DMS79 (cell line): ENCODE results near the gene H2BW1.
"Not testable (repeated sequence)": the region's sequence is repeated elsewhere in the genome, so short reads cannot be mapped to it uniquely, and the experiment has no call there.

Source experiments
- DNase-seq: peaks from one replicate; lab custom pipeline; 2025; lab: John Stamatoyannopoulos, UW

Gene H2BW1, protein sequence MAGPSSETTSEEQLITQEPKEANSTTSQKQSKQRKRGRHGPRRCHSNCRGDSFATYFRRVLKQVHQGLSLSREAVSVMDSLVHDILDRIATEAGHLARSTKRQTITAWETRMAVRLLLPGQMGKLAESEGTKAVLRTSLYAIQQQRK

DNA sequence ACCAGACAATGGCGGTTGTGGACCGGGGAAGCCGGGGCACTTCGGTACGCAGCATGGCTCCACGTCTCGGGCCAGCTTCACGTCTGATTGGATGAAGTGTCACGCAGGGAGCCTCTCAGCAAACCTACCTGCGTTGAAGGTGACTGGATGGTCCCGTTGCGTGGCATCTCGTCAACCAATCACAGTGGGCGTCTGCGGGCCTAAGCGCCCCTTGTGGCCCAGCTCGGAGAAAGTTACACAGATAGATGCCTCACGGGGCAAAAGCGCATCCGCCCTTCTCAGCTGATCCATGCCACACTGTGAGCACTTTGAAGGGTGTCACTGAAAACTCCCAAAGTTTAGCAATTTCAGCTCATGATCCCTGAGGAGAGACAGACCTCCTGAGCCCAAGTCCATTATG, at the start of gene H2BW1:
Gene H2BW1 (minus strand): TSS at position 103 of the 400 bp plus-strand sequence. CDS start 132 bp downstream, outside the sequence.
- DNase-seq, result no peak

DNA sequence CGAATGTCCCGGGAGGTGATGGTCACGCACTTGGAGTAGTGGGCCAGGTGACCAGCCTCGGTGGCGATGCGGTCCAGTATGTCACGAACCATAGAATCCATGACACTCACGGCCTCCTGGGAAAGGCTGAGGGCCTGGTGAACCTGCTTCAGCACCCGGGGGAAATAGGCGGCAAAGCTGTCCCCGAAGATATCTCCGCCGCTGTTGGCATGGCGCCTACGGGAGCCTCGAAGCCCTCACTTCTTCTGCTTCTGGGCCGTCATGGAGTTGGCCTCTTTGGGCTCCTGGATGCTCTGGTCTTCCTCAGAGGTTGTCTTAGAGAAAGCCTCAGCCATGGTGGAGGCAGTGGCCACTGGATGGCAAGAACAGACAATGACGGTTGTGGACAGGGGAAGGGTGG, 49.1 kb upstream of the H2BW1 start:
- DNase-seq, result not testable (repeated sequence)

DNA sequence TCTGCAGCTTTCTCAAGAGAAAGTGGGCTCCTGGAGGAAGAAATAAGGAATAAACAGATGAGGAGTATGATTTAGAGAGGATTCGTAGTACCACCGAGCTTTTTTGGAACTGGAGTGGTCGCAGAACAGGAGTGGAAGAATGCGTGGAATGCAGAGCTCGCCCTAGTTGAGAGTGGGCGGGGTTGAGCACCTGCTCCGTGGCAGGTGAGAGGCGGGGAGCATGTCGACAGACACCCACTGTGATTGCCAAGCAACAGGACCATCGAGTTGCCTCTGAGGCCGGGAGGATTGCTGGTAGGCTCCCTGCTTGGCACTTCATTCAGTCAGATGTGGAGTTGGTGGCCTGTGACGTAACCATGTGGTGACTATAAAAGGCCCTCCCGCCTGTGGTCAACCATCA, 41.4 kb upstream of the H2BW1 start:
- not testable (repeated sequence) for DNase-seq

DNA sequence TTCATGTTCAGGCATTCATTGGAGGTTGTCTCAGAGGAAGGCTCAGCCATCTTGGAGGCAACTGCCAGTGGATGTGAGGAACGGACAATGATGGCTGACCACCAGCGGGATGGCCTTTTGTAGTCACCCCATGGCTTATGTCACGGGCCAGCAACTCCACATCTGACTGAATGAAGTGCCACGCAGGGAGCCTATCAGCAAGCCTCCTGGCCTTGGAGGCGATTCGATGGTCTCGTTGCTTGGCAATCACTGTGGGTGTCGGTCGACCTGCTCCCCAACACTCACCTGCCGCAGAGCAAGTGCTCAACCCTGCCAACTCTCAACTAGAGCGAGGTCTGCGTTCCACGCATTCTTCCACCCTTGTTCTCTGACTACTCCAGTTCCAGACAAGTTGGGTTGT, 33.7 kb upstream of the H2BW1 start:
- DNase-seq, result no peak

DNA sequence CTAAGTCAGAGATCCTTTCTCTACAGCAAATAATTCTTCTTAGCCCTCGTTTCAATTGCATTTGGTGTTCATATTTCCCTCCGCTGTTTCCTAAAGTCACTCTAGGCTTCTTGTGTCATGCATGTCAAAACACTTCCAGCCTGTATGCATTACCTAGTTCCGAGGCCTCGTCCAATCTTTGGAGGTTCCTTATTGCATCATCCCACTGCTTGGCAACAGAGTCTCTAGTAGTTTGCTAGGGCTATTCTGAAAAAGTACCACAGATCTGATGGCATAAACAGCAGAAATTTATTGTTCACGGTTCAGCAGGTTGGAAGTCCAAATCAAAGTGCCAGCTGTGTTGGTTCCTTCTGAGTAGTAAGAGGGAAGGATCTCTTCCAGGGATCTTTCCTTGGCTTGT, 32.1 kb upstream of the H2BW1 start:
- DNase-seq, result peak; percentile 5

DNA sequence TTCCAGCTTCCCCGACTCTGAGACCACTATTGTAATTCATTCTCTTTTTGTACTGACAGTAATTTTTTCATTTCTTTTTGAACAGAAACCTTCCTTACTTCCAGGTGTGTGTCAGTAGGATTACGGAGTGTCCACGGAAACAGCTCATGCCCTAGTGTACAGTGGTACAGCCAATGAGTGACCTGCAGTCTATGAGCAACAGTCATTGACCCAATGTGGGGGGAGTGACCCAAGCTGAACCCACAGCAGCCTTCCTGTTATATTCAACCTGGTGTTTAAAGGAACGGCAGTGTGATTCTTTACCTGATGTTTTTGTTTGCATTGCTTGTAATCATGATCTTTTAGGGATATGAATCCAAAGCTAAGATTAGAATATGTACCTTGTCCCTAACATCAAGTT, 27.5 kb upstream of the H2BW1 start:
- no peak for DNase-seq

DNA sequence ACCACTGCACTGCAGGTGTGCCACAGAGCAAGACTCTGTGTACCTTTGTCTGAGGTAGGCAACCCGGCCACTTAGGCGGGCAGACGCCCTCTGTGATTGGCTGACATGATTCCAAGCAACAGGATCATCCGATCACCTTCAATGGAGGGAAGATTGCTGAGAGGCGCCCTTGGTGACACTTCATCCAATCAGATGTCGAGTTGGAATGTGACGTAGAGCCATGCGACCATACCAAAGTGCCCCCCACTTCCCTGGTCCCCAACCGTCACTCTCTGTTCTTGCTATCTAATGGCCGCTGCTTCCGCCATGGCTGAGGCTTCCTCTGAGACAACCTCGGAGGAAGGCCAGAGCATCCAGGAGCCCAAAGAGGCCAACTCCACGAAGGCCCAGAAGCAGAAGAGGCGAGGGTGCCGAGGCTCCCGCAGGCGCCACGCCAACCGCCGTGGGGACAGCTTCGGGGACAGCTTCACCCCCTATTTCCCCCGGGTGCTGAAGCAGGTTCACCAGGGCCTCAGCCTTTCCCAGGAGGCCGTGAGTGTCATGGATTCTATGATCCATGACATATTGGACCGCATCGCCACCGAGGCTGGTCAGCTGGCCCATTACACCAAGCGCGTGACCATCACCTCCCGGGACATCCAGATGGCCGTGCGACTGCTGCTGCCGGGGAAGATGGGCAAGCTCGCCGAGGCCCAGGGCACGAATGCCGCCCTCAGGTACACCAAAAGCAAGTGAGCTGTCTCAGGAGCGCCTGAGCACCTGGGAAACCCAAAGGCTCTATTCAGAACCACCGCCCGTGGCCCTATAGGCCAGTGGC, 26.4 kb upstream of the H2BW1 start, which contains the start of gene H2BW2:
Gene H2BW2 (plus strand): TSS at position 268 of the 817 bp plus-strand sequence. CDS start 39 bp downstream, at position 307.
- no peak for DNase-seq

DNA sequence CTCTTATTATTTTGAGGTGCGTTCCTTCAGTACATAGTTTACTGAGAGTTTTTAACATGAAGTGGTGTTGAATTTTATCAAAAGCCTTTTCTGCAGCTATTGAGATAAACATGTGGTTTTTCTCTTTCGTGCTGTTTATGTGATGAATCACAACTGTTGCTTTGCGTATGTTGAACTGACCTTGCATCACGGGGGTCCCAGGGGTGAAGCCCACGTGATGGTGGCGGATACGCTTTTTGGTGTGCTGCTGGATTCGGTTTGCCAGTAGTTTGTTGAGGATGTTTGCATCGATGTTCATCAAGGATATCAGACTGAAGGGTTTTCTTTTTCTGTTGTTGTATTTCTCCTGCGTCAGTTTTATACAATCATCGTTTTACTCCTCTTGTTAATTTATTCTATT, 4.6 kb upstream of the H2BW1 start:
- no peak for DNase-seq

DNA sequence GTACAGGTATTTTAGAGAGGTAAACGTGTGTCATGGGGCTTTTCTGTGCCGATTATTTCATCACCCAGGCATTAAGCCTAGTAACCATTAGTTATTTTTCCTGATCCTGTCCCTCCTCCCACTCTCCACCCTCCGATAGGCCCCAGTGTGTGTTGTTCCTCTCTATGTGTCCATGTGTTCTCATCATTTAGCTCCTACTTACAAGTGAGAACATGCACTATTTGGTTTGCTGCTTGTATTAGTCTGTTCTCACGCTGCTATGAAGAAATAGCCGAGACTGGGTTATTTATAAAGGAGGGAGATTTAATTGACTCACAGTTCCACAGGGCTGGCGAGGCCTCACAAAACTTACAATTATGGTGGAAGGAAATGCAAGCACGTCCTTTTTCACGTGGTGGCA, 2.1 kb upstream of the H2BW1 start:
- DNase-seq, result not testable (repeated sequence)

DNA sequence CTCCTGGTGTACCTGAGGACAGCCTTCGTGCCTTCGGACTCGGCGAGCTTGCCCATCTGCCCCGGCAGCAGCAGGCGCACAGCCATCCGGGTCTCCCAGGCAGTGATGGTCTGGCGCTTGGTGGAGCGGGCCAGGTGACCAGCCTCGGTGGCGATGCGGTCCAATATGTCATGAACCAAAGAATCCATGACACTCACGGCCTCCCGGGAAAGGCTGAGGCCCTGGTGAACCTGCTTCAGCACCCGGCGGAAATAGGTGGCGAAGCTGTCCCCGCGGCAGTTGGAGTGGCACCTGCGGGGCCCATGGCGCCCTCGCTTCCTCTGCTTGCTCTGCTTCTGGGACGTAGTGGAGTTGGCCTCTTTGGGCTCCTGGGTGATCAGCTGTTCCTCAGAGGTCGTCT, 350 bp downstream of the H2BW1 start:
- DNase-seq, result no peak

DNA sequence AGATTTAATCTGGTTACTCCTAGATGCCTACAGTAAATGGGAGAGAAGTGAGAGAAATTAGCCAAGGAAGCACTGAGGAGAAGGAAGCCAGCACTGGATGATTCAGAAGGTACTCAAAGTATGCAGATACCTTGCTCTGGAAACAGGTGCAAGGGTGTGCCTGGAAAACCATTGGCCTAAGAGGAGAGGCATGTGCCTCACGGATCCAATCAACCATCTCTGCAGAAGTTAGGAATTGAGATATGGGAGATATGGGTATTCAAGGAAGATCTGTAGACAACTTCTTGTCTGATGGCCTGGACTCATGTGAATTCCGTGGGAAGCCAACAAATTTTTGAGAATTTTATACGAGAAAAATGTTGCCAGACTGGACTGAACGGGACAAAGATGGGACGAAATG, 4.7 kb downstream of the H2BW1 start:
- DNase-seq, result no peak

DNA sequence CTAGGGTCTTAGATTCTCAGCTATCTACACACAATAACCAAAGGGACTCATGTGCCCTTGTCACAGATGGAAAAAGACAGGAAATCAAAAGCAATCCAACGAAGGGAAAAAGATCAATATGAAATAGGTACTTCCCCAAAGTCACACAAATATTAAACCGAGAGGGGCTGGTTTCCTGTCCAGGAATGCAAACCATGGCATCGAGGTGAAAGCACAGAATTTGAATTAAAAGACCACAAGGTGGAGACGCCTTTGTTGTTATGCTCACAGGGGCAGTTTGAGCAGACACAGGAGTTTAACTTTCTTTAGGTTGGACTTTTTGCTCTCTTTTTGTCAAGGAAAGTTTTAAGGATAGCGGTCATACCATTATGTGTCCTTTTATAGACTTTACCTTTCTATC, 14.3 kb downstream of the H2BW1 start:
- DNase-seq, result no peak

DNA sequence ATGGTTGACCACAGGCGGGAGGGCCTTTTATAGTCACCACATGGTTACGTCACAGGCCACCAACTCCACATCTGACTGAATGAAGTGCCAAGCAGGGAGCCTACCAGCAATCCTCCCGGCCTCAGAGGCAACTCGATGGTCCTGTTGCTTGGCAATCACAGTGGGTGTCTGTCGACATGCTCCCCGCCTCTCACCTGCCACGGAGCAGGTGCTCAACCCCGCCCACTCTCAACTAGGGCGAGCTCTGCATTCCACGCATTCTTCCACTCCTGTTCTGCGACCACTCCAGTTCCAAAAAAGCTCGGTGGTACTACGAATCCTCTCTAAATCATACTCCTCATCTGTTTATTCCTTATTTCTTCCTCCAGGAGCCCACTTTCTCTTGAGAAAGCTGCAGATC, 30.0 kb downstream of the H2BW1 start:
- DNase-seq, result not testable (repeated sequence)

DNA sequence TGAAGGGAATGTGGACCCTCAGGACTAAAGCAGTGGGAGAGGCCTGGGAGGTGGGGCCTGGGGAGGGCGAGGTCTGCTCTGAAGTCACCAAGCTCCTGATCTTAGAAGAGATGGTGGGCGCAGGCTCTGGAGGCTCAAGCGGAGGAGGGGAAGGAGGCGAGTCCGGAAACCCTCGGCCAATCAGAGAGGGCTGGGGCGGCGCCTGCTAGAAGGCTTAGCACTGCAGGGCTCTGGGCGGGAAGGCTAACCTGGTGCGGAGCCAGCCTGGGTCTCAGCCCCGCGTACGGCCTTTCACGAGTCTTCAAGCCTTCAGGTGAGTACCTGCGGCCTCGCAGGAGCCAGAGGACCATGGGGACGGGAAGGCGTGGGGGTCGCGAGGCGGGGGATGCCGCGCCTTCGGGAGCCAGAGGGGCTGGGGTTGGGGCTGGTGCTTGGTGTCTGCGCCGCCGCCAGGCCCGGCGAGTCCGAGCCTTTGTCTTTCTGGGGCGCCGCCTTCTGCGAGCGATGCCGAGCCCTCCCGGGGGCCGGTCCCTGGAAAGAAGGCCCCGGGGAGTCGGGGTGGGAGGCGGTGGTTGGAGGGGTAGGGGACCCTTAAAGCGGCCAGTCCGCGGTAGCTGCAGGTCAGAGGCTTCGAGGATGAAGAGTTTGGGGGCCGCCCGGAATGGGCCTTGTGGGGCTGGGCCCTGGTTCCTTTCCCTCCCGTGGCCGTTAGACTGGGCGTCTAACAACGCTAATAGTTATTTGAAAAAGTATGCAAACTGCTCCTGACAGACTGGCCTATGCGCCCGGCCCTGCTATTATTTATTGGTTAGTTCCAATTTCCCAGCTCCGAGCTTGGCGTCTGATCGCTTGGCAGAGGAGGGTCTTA, 50.9 kb downstream of the H2BW1 start, which contains the start of gene TMSB15B:
Gene TMSB15B (plus strand): TSS at position 217 of the 868 bp plus-strand sequence.
- DNase-seq, result not testable (repeated sequence)
